Measurements from ENCODE around the gene ACTG2.

The ACTG2 gene

DNA sequence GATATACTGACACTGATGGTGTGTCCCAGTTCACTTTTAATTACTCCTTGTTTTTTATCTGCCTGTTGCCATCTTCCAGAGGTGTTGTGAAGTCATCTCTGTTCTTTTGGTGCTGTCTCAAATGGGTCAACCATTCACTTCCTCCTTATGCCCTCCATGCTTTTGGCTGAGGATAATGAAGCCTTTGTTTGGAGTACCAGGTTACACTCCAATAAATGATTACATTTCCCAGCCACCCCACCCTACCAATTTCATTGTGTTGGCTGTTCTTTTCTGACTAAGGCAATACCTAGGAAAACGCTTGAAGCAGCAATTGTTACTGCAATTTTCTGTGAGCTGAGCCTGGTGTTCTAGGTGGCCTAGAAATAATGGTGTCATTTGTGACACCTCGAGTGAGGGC lies 29.8 kb upstream of the ACTG2 start:
- Histone ChIP-seq H3K9ac (ENCODE audit: low read length) (no peak overlapping the region), H3K18ac (ENCODE audit: low read depth in 1 of 2, low read length in 2 of 2) (no peak overlapping the region), H4K8ac (ENCODE audit: low read length) (no peak overlapping the region), H3K4me3 (ENCODE audit: insufficient read depth in 1 of 2, low read depth in 1 of 2, low read length in 2 of 2) (no peak overlapping the region), H2AK5ac (ENCODE audit: low read length, severe bottlenecking) (no peak overlapping the region), H3K79me1 (replicated peaks; ENCODE audit: low read length, poor library complexity, severe bottlenecking) (peaks cover 2% of the 10 kb centered on the region), H2BK5ac (ENCODE audit: low read depth, low read length, poor library complexity, severe bottlenecking) (no peak overlapping the region), H3K4me1 (ENCODE audit: control insufficient read depth, insufficient read depth, low read depth, low read length) (peaks cover 2% of the 10 kb centered on the region), H3K14ac (ENCODE audit: low read length in 2 of 2) (no peak overlapping the region), H3K4ac (ENCODE audit: low read depth in 1 of 2, low read length in 2 of 2) (no peak overlapping the region), H3K27me3 (ENCODE audit: control insufficient read depth in 1 of 2, insufficient read depth in 1 of 2, low read length in 2 of 2) (peaks cover 0 to 3% of the 10 kb centered on the region in 2 experiments), H3K23ac (ENCODE audit: low read length in 2 of 2) (no peak overlapping the region), H3K4me2 (ENCODE audit: low read length, poor library complexity, severe bottlenecking) (no peak overlapping the region), H3K27ac (ENCODE audit: low read length, poor library complexity, severe bottlenecking) (no peak overlapping the region), H2AFZ (ENCODE audit: low read depth, low read length) (no peak overlapping the region), H2BK120ac (ENCODE audit: low read depth, low read length) (no peak overlapping the region), H3K9me3 (ENCODE audit: control insufficient read depth, low read length) (no peaks in the 10 kb centered on the region), H4K91ac (ENCODE audit: low read length) (no peak overlapping the region), H2BK12ac (ENCODE audit: low read length in 2 of 2) (no peak overlapping the region), H2BK15ac (ENCODE audit: low read depth, poor library complexity, severe bottlenecking) (no peak overlapping the region), H3K36me3 (ENCODE audit: control insufficient read depth in 1 of 2, insufficient read depth in 2 of 2, low read depth in 1 of 2, low read length in 2 of 2) (peaks cover 24 to 72% of the 10 kb centered on the region in 2 experiments)
- DNase-seq = no peak
- WGBS = 92% methylated on average over 2 of the region's 2 CpGs

DNA sequence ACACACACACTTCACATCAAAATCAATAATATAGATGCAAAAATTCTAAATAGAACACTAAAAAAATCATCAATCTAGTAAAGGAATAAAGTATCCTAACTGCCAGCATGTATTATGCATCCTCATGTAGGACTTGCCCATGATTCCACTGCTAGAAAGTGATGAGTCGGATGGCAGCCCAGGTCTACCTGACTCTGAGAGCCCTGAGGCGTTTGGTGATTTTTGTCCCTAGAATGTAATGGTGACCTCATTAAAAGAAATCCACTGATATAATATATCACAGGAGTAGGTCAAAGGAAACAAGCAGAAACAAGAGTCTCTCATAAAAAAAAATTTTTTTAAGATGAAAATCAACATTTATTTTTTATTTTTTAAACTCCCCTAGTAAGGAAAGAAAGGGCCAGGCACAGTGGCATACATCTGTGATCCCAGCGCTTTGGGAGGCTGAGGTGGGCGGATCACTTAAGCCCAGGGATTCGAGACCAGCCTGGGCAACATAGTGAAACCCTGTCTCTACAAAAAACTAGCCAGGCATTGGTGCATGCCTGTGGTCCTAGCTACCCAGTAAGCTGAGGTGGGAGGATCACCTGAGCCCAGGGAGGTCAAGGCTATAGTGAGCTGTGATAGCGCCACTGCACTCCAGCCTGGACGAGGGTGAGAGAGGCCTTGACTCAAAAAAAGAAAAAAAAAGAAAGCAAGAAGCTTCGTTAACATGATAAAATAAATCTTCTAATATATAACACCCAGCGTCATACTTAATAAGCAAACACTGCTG lies 24.4 kb upstream of the ACTG2 start:
- H3K18ac ChIP-seq (ENCODE audit: low read depth in 1 of 2, low read length in 2 of 2) = no peak overlapping the region
- no peak overlapping the region for H2BK5ac ChIP-seq (ENCODE audit: low read depth, low read length, poor library complexity, severe bottlenecking)
- peaks cover 0 to 9% of the 10 kb centered on the region in 2 experiments for H3K27me3 ChIP-seq (ENCODE audit: control insufficient read depth in 1 of 2, insufficient read depth in 1 of 2, low read length in 2 of 2)
- H3K9me3 ChIP-seq (ENCODE audit: control insufficient read depth, low read length) = no peaks in the 10 kb centered on the region
- no peak overlapping the region for H3K9ac ChIP-seq (ENCODE audit: low read length)
- no peak overlapping the region for H4K8ac ChIP-seq (ENCODE audit: low read length)
- H3K27ac ChIP-seq (ENCODE audit: low read length, poor library complexity, severe bottlenecking) = no peak overlapping the region
- no peak overlapping the region for H2AK5ac ChIP-seq (ENCODE audit: low read length, severe bottlenecking)
- 97% methylated on average over 5 of the region's 9 CpGs for WGBS
- no peaks in the 10 kb centered on the region for H3K4me1 ChIP-seq (ENCODE audit: control insufficient read depth, insufficient read depth, low read depth, low read length)
- no peak overlapping the region for H3K23ac ChIP-seq (ENCODE audit: low read length in 2 of 2)
- H2AFZ ChIP-seq (ENCODE audit: low read depth, low read length) = no peak overlapping the region
- no peak overlapping the region for H3K4ac ChIP-seq (ENCODE audit: low read depth in 1 of 2, low read length in 2 of 2)
- no peak overlapping the region for H3K4me3 ChIP-seq (ENCODE audit: insufficient read depth in 1 of 2, low read depth in 1 of 2, low read length in 2 of 2)
- DNase-seq = no peak
- H3K4me2 ChIP-seq (ENCODE audit: low read length, poor library complexity, severe bottlenecking) = no peak overlapping the region
- no peak overlapping the region for H2BK12ac ChIP-seq (ENCODE audit: low read length in 2 of 2)
- H2BK15ac ChIP-seq (ENCODE audit: low read depth, poor library complexity, severe bottlenecking) = no peak overlapping the region
- no peak overlapping the region for H3K14ac ChIP-seq (ENCODE audit: low read length in 2 of 2)
- peaks cover 2% of the 10 kb centered on the region for H3K79me1 ChIP-seq (replicated peaks; ENCODE audit: low read length, poor library complexity, severe bottlenecking)
- H2BK120ac ChIP-seq (ENCODE audit: low read depth, low read length) = no peak overlapping the region
- H4K91ac ChIP-seq (ENCODE audit: low read length) = no peak overlapping the region
- peaks cover 16 to 48% of the 10 kb centered on the region in 2 experiments for H3K36me3 ChIP-seq (ENCODE audit: control insufficient read depth in 1 of 2, insufficient read depth in 2 of 2, low read depth in 1 of 2, low read length in 2 of 2)

DNA sequence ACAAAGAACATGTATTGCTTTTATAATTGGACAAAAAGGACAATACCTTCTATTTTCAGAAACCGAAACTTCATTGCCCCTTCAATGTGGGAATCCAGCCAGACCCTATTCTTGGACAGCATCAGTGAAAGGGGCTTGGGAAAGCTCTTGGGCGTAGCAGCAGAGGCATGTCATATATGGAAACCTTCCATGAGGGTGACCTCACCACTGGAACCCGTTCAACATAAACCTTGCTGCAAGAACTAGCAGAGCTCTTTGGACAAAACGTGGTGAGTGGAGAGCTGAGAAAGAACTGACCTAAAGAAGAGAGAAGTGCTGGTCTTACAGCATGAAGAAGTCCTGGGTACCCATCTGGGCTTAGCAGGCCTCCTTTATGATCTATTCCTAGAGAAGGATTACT lies 22.7 kb upstream of the ACTG2 start:
- no peak overlapping the region for H2BK15ac ChIP-seq (ENCODE audit: low read depth, poor library complexity, severe bottlenecking)
- no peaks in the 10 kb centered on the region for H3K9me3 ChIP-seq (ENCODE audit: control insufficient read depth, low read length)
- H3K9ac ChIP-seq (ENCODE audit: low read length) = no peak overlapping the region
- H4K8ac ChIP-seq (ENCODE audit: low read length) = no peak overlapping the region
- WGBS = 88% methylated on average over 4 of the region's 4 CpGs
- H4K91ac ChIP-seq (ENCODE audit: low read length) = no peak overlapping the region
- H3K27ac ChIP-seq (ENCODE audit: low read length, poor library complexity, severe bottlenecking) = no peak overlapping the region
- H3K14ac ChIP-seq (ENCODE audit: low read length in 2 of 2) = no peak overlapping the region
- H3K27me3 ChIP-seq (ENCODE audit: control insufficient read depth in 1 of 2, insufficient read depth in 1 of 2, low read length in 2 of 2) = peaks cover 0 to 6% of the 10 kb centered on the region in 2 experiments
- H3K18ac ChIP-seq (ENCODE audit: low read depth in 1 of 2, low read length in 2 of 2) = no peak overlapping the region
- H3K79me1 ChIP-seq (replicated peaks; ENCODE audit: low read length, poor library complexity, severe bottlenecking) = no peaks in the 10 kb centered on the region
- H2AFZ ChIP-seq (ENCODE audit: low read depth, low read length) = no peak overlapping the region
- no peak overlapping the region for H2BK120ac ChIP-seq (ENCODE audit: low read depth, low read length)
- DNase-seq = peak; percentile 28
- peaks cover 7 to 31% of the 10 kb centered on the region in 2 experiments for H3K36me3 ChIP-seq (ENCODE audit: control insufficient read depth in 1 of 2, insufficient read depth in 2 of 2, low read depth in 1 of 2, low read length in 2 of 2)
- H2BK5ac ChIP-seq (ENCODE audit: low read depth, low read length, poor library complexity, severe bottlenecking) = no peak overlapping the region
- H3K23ac ChIP-seq (ENCODE audit: low read length in 2 of 2) = no peak overlapping the region
- no peak overlapping the region for H3K4me3 ChIP-seq (ENCODE audit: insufficient read depth in 1 of 2, low read depth in 1 of 2, low read length in 2 of 2)
- H3K4me2 ChIP-seq (ENCODE audit: low read length, poor library complexity, severe bottlenecking) = no peak overlapping the region
- H3K4ac ChIP-seq (ENCODE audit: low read depth in 1 of 2, low read length in 2 of 2) = no peak overlapping the region
- no peak overlapping the region for H2AK5ac ChIP-seq (ENCODE audit: low read length, severe bottlenecking)
- H3K4me1 ChIP-seq (ENCODE audit: control insufficient read depth, insufficient read depth, low read depth, low read length) = no peaks in the 10 kb centered on the region
- H2BK12ac ChIP-seq (ENCODE audit: low read length in 2 of 2) = no peak overlapping the region

DNA sequence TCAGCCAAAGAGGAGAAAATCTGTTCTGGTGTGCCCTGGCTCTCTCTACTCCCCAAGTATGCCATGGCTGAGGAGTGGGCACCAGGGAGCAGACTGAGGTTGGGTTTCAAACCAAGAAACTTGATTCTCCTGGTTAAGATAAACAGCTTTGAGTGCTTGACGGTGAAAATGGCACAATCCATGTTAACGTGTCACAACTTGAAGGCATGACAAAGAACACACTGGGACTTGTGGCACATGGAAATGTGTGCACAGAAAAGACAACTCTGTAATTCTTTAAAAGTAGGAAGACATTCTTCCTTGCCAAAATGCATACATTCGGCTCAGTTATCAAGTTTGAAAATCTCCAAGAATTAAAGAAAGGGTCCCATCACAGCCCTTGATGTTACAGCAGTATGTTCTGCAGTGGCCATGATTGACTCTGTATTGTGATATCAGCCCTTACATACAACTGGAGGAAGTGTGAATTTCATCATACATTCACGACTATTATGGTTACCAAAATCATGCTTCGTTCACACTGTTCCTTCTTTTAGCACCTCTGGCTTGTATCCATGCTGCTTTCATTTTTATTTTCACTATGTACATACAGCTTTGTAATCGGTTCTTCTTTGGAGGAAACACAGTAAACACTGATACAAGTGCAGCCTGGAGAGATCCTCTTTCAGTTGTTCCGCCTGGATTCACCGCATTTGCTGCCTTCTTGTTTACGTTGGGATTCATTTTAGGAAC lies 15.6 kb upstream of the ACTG2 start:
- no peak overlapping the region for H3K4ac ChIP-seq (ENCODE audit: low read depth in 1 of 2, low read length in 2 of 2)
- no peak overlapping the region for H2AFZ ChIP-seq (ENCODE audit: low read depth, low read length)
- no peaks in the 10 kb centered on the region for H3K9me3 ChIP-seq (ENCODE audit: control insufficient read depth, low read length)
- WGBS = 90% methylated on average over 8 of the region's 9 CpGs
- H2BK15ac ChIP-seq (ENCODE audit: low read depth, poor library complexity, severe bottlenecking) = no peak overlapping the region
- peaks cover 0 to 55% of the 10 kb centered on the region in 2 experiments for H3K27me3 ChIP-seq (ENCODE audit: control insufficient read depth in 1 of 2, insufficient read depth in 1 of 2, low read length in 2 of 2)
- no peak overlapping the region for H3K4me3 ChIP-seq (ENCODE audit: insufficient read depth in 1 of 2, low read depth in 1 of 2, low read length in 2 of 2)
- H2BK120ac ChIP-seq (ENCODE audit: low read depth, low read length) = no peak overlapping the region
- no peak overlapping the region for H3K4me2 ChIP-seq (ENCODE audit: low read length, poor library complexity, severe bottlenecking)
- H2AK5ac ChIP-seq (ENCODE audit: low read length, severe bottlenecking) = no peak overlapping the region
- no peak for DNase-seq
- H3K36me3 ChIP-seq (ENCODE audit: control insufficient read depth in 1 of 2, insufficient read depth in 2 of 2, low read depth in 1 of 2, low read length in 2 of 2) = peaks cover 0 to 8% of the 10 kb centered on the region in 2 experiments
- H3K9ac ChIP-seq (ENCODE audit: low read length) = no peak overlapping the region
- H2BK12ac ChIP-seq (ENCODE audit: low read length in 2 of 2) = no peak overlapping the region
- H3K18ac ChIP-seq (ENCODE audit: low read depth in 1 of 2, low read length in 2 of 2) = no peak overlapping the region
- no peak overlapping the region for H3K23ac ChIP-seq (ENCODE audit: low read length in 2 of 2)
- H3K27ac ChIP-seq (ENCODE audit: low read length, poor library complexity, severe bottlenecking) = no peak overlapping the region
- H4K8ac ChIP-seq (ENCODE audit: low read length) = no peak overlapping the region
- no peak overlapping the region for H4K91ac ChIP-seq (ENCODE audit: low read length)
- no peak overlapping the region for H3K14ac ChIP-seq (ENCODE audit: low read length in 2 of 2)
- no peaks in the 10 kb centered on the region for H3K79me1 ChIP-seq (replicated peaks; ENCODE audit: low read length, poor library complexity, severe bottlenecking)
- H2BK5ac ChIP-seq (ENCODE audit: low read depth, low read length, poor library complexity, severe bottlenecking) = no peak overlapping the region
- no peaks in the 10 kb centered on the region for H3K4me1 ChIP-seq (ENCODE audit: control insufficient read depth, insufficient read depth, low read depth, low read length)
